Inferior parietal cortex (tissue), 1 donor: ENCODE data around the gene HOXD12.

Source experiments
- DNase-seq: peaks from one replicate; pipeline ENCODE4 v3.0.0-alpha.2; 2016; ENCODE audit errors: extremely low spot score

Gene HOXD12

GRCh38 chr2:176118601-176119339, 19.2 kb downstream of the HOXD12 start:
- DNase-seq = no peak

- DNase-seq = no peak
Observed at GRCh38 chr2:176120364-176121189, 21.0 kb downstream of the HOXD12 start.

- no peak for DNase-seq
Observed at GRCh38 chr2:176121190-176122051, 21.8 kb downstream of the HOXD12 start.

- DNase-seq = no peak
Observed at GRCh38 chr2:176122052-176122682, 22.6 kb downstream of the HOXD12 start.

GRCh38 chr2:176122683-176123410, 23.3 kb downstream of the HOXD12 start, which contains the start of gene HOXD9:
TSS of gene HOXD9 (plus strand) at chr2:176122719. CDS start at chr2:176122769, 50 bp downstream.
- DNase-seq = no peak

- no peak for DNase-seq
Observed at GRCh38 chr2:176123411-176124109, 24.0 kb downstream of the HOXD12 start.

- DNase-seq = no peak
Observed at GRCh38 chr2:176124110-176124946, 24.7 kb downstream of the HOXD12 start.

- no peak for DNase-seq
Observed at GRCh38 chr2:176124947-176125771, 25.6 kb downstream of the HOXD12 start.

- DNase-seq = no peak
Observed at GRCh38 chr2:176125772-176126054, 26.1 kb downstream of the HOXD12 start.

GRCh38 chr2:176126929-176127773, 27.6 kb downstream of the HOXD12 start:
- DNase-seq = peak; percentile 86

- DNase-seq = no peak
Observed at GRCh38 chr2:176127774-176128072, 28.1 kb downstream of the HOXD12 start.

GRCh38 chr2:176128172-176128981, 28.8 kb downstream of the HOXD12 start:
- no peak for DNase-seq

- no peak for DNase-seq
Observed at GRCh38 chr2:176128982-176129796, 29.6 kb downstream of the HOXD12 start, which contains the start of gene HOXD8. TSS of gene HOXD8 (plus strand) at chr2:176129705. CDS start at chr2:176130367, 662 bp downstream.

- DNase-seq = no peak
Observed at GRCh38 chr2:176129813-176130146, 30.2 kb downstream of the HOXD12 start.

- no peak for DNase-seq
Observed at GRCh38 chr2:176130147-176130956, 30.8 kb downstream of the HOXD12 start.
